VCaP (cell line): ENCODE data around the gene GPR39.

ENCODE experiments used
- H3K27ac ChIP-seq: fragments of 450-650 bp; 2 replicates; pipeline ENCODE4 v1.5.1; 2017
- CTCF ChIP-seq: fragments of 450-650 bp; conservative IDR thresholded peaks from 2 replicates; pipeline ENCODE4 v1.5.1; 2017; ENCODE audit warnings: mild to moderate bottlenecking, moderate library complexity

GPR39 gene

GRCh38 chr2:132564065-132564464 is 147.5 kb downstream of the GPR39 start:
- no peak for TF ChIP-seq CTCF
- no peak overlapping the region for H3K27ac ChIP-seq

- TF ChIP-seq CTCF: no peak
- H3K27ac ChIP-seq: no peak overlapping the region
Observed at GRCh38 chr2:132566379-132566778, 149.8 kb downstream of the GPR39 start.

GRCh38 chr2:132567682-132568081 is 151.1 kb downstream of the GPR39 start:
- TF ChIP-seq CTCF: no peak
- no peak overlapping the region for H3K27ac ChIP-seq

- no peak for TF ChIP-seq CTCF
- H3K27ac ChIP-seq: no peak overlapping the region
Observed at GRCh38 chr2:132568656-132569055, 152.1 kb downstream of the GPR39 start.

- no peak for TF ChIP-seq CTCF
- no peak overlapping the region for H3K27ac ChIP-seq
Observed at GRCh38 chr2:132573444-132574007, 156.9 kb downstream of the GPR39 start.

GRCh38 chr2:132577686-132578085 is 161.1 kb downstream of the GPR39 start:
- TF ChIP-seq CTCF: no peak
- H3K27ac ChIP-seq: no peak overlapping the region

GRCh38 chr2:132581591-132581990 is 165.0 kb downstream of the GPR39 start:
- H3K27ac ChIP-seq: no peak overlapping the region
- no peak for TF ChIP-seq CTCF
